Parathyroid adenoma (tissue), 2 donors: Measurements from ENCODE around the gene SUV39H1.
"Not testable (repeated sequence)": the region's sequence is repeated elsewhere in the genome, so short reads cannot be mapped to it uniquely, and the experiment has no call there.

ENCODE experiments used
- H2AFZ ChIP-seq: fragments of 300-600 bp; sonication (generic); one replicate; pipeline ENCODE4 v1.7.0; 2017; ENCODE audit warnings: antibody characterized with exemption, mild to moderate bottlenecking
- H3K27ac ChIP-seq: fragments of 300-600 bp; sonication (generic); one replicate; pipeline ENCODE4 v1.7.0; 2017
- H3K27me3 ChIP-seq: fragments of 300-600 bp; sonication (generic); one replicate; pipeline ENCODE4 v1.7.0; 2017; ENCODE audit warnings: low read length; ENCODE audit not compliant: control insufficient read depth, insufficient read depth
- H3K36me3 ChIP-seq: fragments of 300-600 bp; sonication (generic); one replicate; pipeline ENCODE4 v1.7.0; 2017; ENCODE audit warnings: low read length; ENCODE audit not compliant: control insufficient read depth, insufficient read depth
- H3K4me1 ChIP-seq: fragments of 300-600 bp; sonication (generic); one replicate; pipeline ENCODE4 v1.7.0; 2017; ENCODE audit warnings: control low read depth
- H3K4me2 ChIP-seq: fragments of 300-600 bp; sonication (generic); one replicate; pipeline ENCODE4 v1.7.0; 2017; ENCODE audit warnings: low read length
- H3K4me3 ChIP-seq: fragments of 300-600 bp; sonication (generic); one replicate; pipeline ENCODE4 v1.7.0; 2017; ENCODE audit warnings: low read depth, low read length
- H3K79me2 ChIP-seq: fragments of 300-600 bp; sonication (generic); one replicate; pipeline ENCODE4 v1.7.0; 2017; ENCODE audit warnings: control low read depth
- H3K9ac ChIP-seq: fragments of 300-600 bp; sonication (generic); one replicate; pipeline ENCODE4 v1.7.0; 2017; ENCODE audit warnings: mild to moderate bottlenecking
- H3K9me3 ChIP-seq: fragments of 300-600 bp; sonication (generic); one replicate; pipeline ENCODE4 v1.7.0; 2017; ENCODE audit warnings: low read length; ENCODE audit not compliant: control insufficient read depth
- CTCF ChIP-seq: fragments of 300-600 bp; sonication (generic); IDR thresholded peaks from one replicate; pipeline ENCODE4 v1.7.0; 2017; ENCODE audit warnings: antibody characterized with exemption, mild to moderate bottlenecking
- donor health status: primary hyperparathyroidism.

Gene SUV39H1

DNA sequence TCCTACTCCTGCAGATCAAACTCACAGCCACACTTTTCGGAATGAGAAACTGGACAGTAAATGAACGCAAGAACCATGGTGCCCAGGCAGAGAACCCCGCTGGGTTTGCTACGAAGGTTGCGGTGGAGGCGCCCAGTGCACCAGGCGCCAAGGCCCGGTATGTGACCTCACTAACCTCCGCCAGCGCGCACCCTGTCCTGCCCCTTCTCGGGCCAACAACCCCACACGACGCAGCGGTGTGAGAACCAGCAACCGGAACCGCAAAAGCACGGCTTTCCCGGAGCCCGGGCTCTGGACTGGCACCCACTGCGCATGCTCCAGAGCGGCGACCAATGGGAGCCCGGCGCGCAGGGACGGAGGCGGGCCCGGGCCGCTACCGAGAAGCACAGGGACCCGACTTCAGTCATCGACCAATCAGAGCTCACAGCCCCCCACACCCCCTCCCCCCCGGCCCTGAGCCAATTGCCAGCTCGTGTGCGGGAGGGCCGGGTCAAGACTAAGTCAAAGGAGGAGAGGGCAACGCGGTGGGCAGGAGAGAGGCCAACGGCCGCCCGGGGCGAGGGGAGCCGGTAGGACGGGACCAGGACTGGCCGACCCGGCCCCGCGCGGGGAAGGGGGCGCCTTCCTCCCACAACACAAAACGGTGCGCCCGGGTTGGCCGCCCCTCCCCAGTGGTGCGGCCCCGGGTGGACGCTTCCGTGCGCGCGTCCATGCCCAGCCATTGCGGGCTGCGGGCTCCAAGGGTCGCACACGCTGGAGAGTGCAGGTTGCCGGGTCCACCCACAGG lies 20.2 kb upstream of the SUV39H1 start:
- peak overlapping the region; percentile 61 for H3K9ac ChIP-seq
- peak overlapping the region; percentile 93 for H3K27ac ChIP-seq
- peak overlapping the region; percentile 79 for H3K4me3 ChIP-seq
- no peaks in the 10 kb centered on the region for H3K36me3 ChIP-seq
- H3K27me3 ChIP-seq, result no peaks in the 10 kb centered on the region
- no peaks in the 10 kb centered on the region for H3K9me3 ChIP-seq
- no peak for TF ChIP-seq CTCF
- peak overlapping the region; percentile 89 for H3K4me2 ChIP-seq
- peaks cover 8% of the 10 kb centered on the region for H3K4me1 ChIP-seq
- H2AFZ ChIP-seq, result peak overlapping the region; percentile 79
- no peaks in the 10 kb centered on the region for H3K79me2 ChIP-seq

- Histone ChIP-seq H3K4me3 (peak overlapping the region; percentile 79), H3K36me3 (no peaks in the 10 kb centered on the region), H2AFZ (peak overlapping the region; percentile 79), H3K79me2 (no peaks in the 10 kb centered on the region), H3K4me1 (peaks cover 8% of the 10 kb centered on the region), H3K9me3 (no peaks in the 10 kb centered on the region), H3K4me2 (peak overlapping the region; percentile 89), H3K27me3 (no peaks in the 10 kb centered on the region), H3K9ac (peak overlapping the region; percentile 61), H3K27ac (peak overlapping the region; percentile 93)
- TF ChIP-seq CTCF, result no peak
Observed at GRCh38 chrX:48676893-48677270, 19.7 kb upstream of the SUV39H1 start.

DNA sequence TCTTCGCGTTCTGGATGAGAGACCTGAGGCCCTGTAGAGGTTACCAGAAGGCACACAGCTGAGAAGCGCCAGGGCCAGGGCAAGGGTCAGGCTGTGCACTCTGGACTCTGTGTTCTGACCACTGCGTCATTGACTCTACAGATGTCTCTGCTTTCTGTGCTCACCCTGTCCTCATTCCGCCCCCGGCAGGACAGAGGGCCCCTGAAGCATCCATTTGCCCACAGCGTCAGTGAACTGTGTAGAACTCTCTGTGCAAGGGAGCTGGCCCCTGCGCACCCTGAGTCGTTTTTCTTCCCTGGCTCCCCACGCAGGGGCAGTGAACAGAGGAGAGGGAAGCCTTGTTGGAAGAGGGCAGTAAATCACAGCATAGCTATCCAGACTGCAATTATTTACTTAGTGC lies 19.0 kb upstream of the SUV39H1 start:
- H3K36me3 ChIP-seq, result no peaks in the 10 kb centered on the region
- H3K27me3 ChIP-seq, result no peaks in the 10 kb centered on the region
- H3K9ac ChIP-seq, result no peak overlapping the region
- H3K27ac ChIP-seq, result peak overlapping the region; percentile 93
- peak overlapping the region; percentile 79 for H2AFZ ChIP-seq
- TF ChIP-seq CTCF, result no peak
- no peaks in the 10 kb centered on the region for H3K9me3 ChIP-seq
- peak overlapping the region; percentile 89 for H3K4me2 ChIP-seq
- H3K4me1 ChIP-seq, result peaks cover 8% of the 10 kb centered on the region
- no peaks in the 10 kb centered on the region for H3K79me2 ChIP-seq
- H3K4me3 ChIP-seq, result no peak overlapping the region

DNA sequence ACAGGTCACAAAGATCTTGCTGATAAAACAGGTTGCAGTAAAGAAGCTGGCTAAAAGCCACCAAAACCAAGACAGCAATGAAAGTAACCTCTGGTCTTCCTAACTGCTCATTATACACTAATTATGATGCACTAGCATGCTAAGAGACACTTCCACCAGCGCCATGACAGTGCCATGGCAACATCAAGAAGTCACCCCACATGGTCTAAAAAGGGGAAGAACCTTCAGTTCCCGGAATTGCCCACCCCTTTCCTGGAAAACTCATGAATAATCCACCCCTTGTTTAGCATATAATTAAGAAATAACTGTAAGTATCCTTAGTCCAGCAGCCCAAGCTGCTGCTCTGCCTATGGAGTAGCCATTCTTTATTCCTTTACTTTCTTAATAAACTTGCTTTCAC lies 16.1 kb upstream of the SUV39H1 start:
- not testable (repeated sequence) for H3K4me3 ChIP-seq, H3K27ac ChIP-seq, H3K36me3 ChIP-seq, H3K4me2 ChIP-seq, H3K4me1 ChIP-seq, H3K9me3 ChIP-seq, H3K27me3 ChIP-seq, H3K79me2 ChIP-seq, H3K9ac ChIP-seq, H2AFZ ChIP-seq

DNA sequence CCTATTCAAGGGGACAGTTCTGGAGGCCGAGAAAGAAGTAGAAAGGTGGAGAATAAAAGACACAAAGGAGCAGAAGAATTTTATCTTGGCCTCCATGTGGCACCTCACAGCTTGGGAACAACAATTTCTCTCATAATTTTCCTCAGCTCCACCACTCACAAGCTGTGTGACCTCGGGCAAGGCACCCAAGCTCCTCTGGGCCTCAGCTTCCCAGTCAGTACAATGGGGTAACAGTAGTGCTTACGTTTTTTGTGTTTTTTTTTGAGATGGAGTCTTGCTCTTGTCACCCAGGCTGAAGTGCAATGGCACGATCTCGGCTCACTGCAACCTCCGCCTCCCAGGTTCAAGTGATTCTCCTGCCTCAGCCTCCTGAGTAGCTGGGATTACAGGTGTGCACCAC lies 15.6 kb upstream of the SUV39H1 start:
- not testable (repeated sequence) for H3K79me2 ChIP-seq, H3K9me3 ChIP-seq, H3K36me3 ChIP-seq, H3K4me3 ChIP-seq, H2AFZ ChIP-seq, H3K4me1 ChIP-seq, H3K27ac ChIP-seq, H3K4me2 ChIP-seq, H3K27me3 ChIP-seq, H3K9ac ChIP-seq
